Transverse colon (tissue), 4 donors: ENCODE data around the gene LAMB1. TPM values are rescaled to one million over a fixed set of nuclear protein-coding genes. Genes with fewer than 3 reads are reported as not detected.
A peak's percentile ranks its signal among the peaks of the same experiment; 100 is the strongest.

ENCODE experiments used
- DNase-seq: peaks from one replicate; pipeline ENCODE4 v3.0.0-alpha.2; 2019
- H3K27ac ChIP-seq, 4 donors: fragments of 200-600 bp; sonication (generic); 2 replicates each; pipeline ENCODE4 v1.5.1; 2016 to 2018; ENCODE audit warnings: inconsistent platforms in 4 of 4
- H3K27me3 ChIP-seq: fragments of 200-600 bp; sonication (generic); 2 replicates; pipeline ENCODE4 v1.5.1; 2017; ENCODE audit warnings: inconsistent platforms
- H3K36me3 ChIP-seq, 4 donors: fragments of 200-600 bp; sonication (generic); 2 replicates each; pipeline ENCODE4 v1.5.1; 2017 to 2019; ENCODE audit warnings: inconsistent platforms in 4 of 4
- H3K4me1 ChIP-seq, 4 donors: fragments of 200-600 bp; sonication (generic); 2 replicates each; pipeline ENCODE4 v1.5.1; 2017 to 2020; ENCODE audit warnings: inconsistent platforms in 4 of 4
- H3K4me3 ChIP-seq, 4 donors: fragments of 200-600 bp; sonication (generic); 1 replicate in 1 of 4; 2 replicates in 3 of 4; pipeline versions ENCODE4 v1.5.1 to v1.6.1; 2017 to 2019; ENCODE audit warnings: inconsistent platforms in 4 of 4
- H3K9me3 ChIP-seq, 2 donors: fragments of 200-600 bp; sonication (generic); 2 replicates each; pipeline ENCODE4 v1.5.1; 2017 to 2019; ENCODE audit warnings: inconsistent platforms in 2 of 2
- CTCF ChIP-seq, 5 experiments: fragments of 200-600 bp in 3 of 5; fragments of 450-650 bp in 2 of 5; sonication (generic) in 3 of 5; IDR thresholded peaks; 1 replicate in 2 of 5; 2 replicates in 3 of 5; pipeline ENCODE4 v1.5.1; 2016 to 2017; ENCODE audit warnings: antibody characterized with exemption in 5 of 5, inconsistent platforms in 3 of 5, mild to moderate bottlenecking in 2 of 5, moderate library complexity in 1 of 5
- EP300 ChIP-seq: sonication (generic); formaldehyde crosslinking; IDR thresholded peaks from one replicate; pipeline ENCODE4 v1.6.1; 2017; ENCODE audit warnings: antibody characterized with exemption, low read depth
- POLR2A ChIP-seq: fragments of 450-650 bp; IDR thresholded peaks from one replicate; pipeline ENCODE4 v1.6.1; 2016; ENCODE audit warnings: antibody characterized with exemption, mild to moderate bottlenecking, moderate library complexity
- POLR2AphosphoS5 ChIP-seq, 3 donors: sonication (generic); formaldehyde crosslinking; IDR thresholded peaks; one replicate each; pipeline ENCODE4 v1.6.1; 2016; ENCODE audit warnings: antibody characterized with exemption in 3 of 3
- WGBS, 2 donors: methylation state at CpG; one replicate each; pipeline ENCODE4 v1.1.5; 2018; ENCODE audit warnings: low coverage in 1 of 2; 5-methylcytosine and 5-hydroxymethylcytosine counted together
- in situ Hi-C, 4 donors: fragments of 200-750 bp; cut with MboI; loops; one replicate each; pipeline versions ENCODE4 v1.15.0 to v1.15.1; 2017; ENCODE audit warnings: low sequenced_read_pairs in 3 of 4, low pct_ligation_motif_present in 1 of 4, low pct_unique_long_range_greater_than_20kb in 1 of 4
- intact Hi-C: fragments of 100-400 bp; cut with DNase I; formaldehyde crosslinking; loops from one replicate; pipeline ENCODE4 v1.15.1; 2023; ENCODE audit warnings: low total_unique reads
- total RNA-seq, 4 donors: library from RNA; depleted of rRNA; stranded (reverse); fragments of >200 nt; gene quantifications; one replicate each; pipeline ENCODE4 v1.1.0, GENCODE V29; 2016

The LAMB1 gene
- total RNA-seq, 4 donors from 2014 or later: 54.2 to 119 (median 90.3) TPM

GRCh38 chr7:108008827-108009226 lies 5.9 kb upstream of the LAMB1 start:
- Histone ChIP-seq H3K27me3 (peaks cover under 1% of the 10 kb centered on the region), H3K4me3 (no peak overlapping the region), H3K4me1 (peaks cover 4 to 58% (median 25%) of the 10 kb centered on the region in 4 donors), H3K36me3 (no peaks in the 10 kb centered on the region), H3K9me3 (no peaks in the 10 kb centered on the region), H3K27ac (peak overlapping the region in 1 of 4 donors; percentile 16)
- no peak for DNase-seq
- TF ChIP-seq CTCF (IDR thresholded peaks at IDR 0.05) (no peak), EP300 (no peak), POLR2A (no peak), POLR2AphosphoS5 (IDR thresholded peaks at IDR 0.05) (no peak)
- intact Hi-C loops: loop anchor here (10.0 kb wide), 2 partner anchors 74 to 136 kb away; no protein-coding TSS in a partner anchor
- in situ Hi-C loops: no loop called here

- peaks cover 6% of the 10 kb centered on the region for H3K27me3 ChIP-seq
- H3K27ac ChIP-seq: peak overlapping the region in 1 of 4 donors; percentile 16
- intact Hi-C loops: loop anchor here (10.0 kb wide), 2 partner anchors 73 to 137 kb away; no protein-coding TSS in a partner anchor
- H3K4me1 ChIP-seq: peaks cover 4 to 63% (median 31%) of the 10 kb centered on the region in 4 donors
- DNase-seq: no peak
- H3K36me3 ChIP-seq: no peaks in the 10 kb centered on the region
- 58 to 66% methylated on average over 4 of the region's 4 CpGs for WGBS, 2 donors
- in situ Hi-C loops: no loop called here
- TF ChIP-seq CTCF (IDR thresholded peaks at IDR 0.05) (no peak), POLR2AphosphoS5 (IDR thresholded peaks at IDR 0.05) (no peak), EP300 (no peak), POLR2A (no peak)
- H3K9me3 ChIP-seq: no peaks in the 10 kb centered on the region
- no peak overlapping the region for H3K4me3 ChIP-seq
Observed at GRCh38 chr7:108008240-108008639, 5.3 kb upstream of the LAMB1 start.

GRCh38 chr7:108007762-108008161 lies 4.8 kb upstream of the LAMB1 start:
- no peaks in the 10 kb centered on the region for H3K9me3 ChIP-seq
- TF ChIP-seq POLR2AphosphoS5 (IDR thresholded peaks at IDR 0.05): no peak
- TF ChIP-seq CTCF (IDR thresholded peaks at IDR 0.05): no peak
- no peak for TF ChIP-seq POLR2A
- no peak for TF ChIP-seq EP300
- H3K27me3 ChIP-seq: peaks cover 9% of the 10 kb centered on the region
- intact Hi-C loops: loop anchor here (10.0 kb wide), 2 partner anchors 73 to 137 kb away; no protein-coding TSS in a partner anchor
- H3K4me1 ChIP-seq: peaks cover 4 to 58% (median 29%) of the 10 kb centered on the region in 4 donors
- in situ Hi-C loops: no loop called here
- no peak for DNase-seq
- 45 to 60% methylated on average over 1 to 3 of the region's 3 CpGs for WGBS, 2 donors
- H3K36me3 ChIP-seq: no peaks in the 10 kb centered on the region
- H3K4me3 ChIP-seq: no peak overlapping the region
- no peak overlapping the region for H3K27ac ChIP-seq

GRCh38 chr7:108007261-108007660 lies 4.3 kb upstream of the LAMB1 start:
- 55 to 61% methylated on average over 3 of the region's 3 CpGs for WGBS, 2 donors
- H3K27ac ChIP-seq: no peak overlapping the region
- TF ChIP-seq EP300 (no peak), CTCF (IDR thresholded peaks at IDR 0.05) (no peak), POLR2A (no peak), POLR2AphosphoS5 (IDR thresholded peaks at IDR 0.05) (no peak)
- H3K4me3 ChIP-seq: no peak overlapping the region
- H3K4me1 ChIP-seq: peaks cover 4 to 54% (median 26%) of the 10 kb centered on the region in 4 donors
- DNase-seq: no peak
- no peaks in the 10 kb centered on the region for H3K36me3 ChIP-seq
- H3K27me3 ChIP-seq: peaks cover 11% of the 10 kb centered on the region
- in situ Hi-C loops (no loop called here), intact Hi-C loops (loop anchor here (10.0 kb wide), 2 partner anchors 72 to 138 kb away; no protein-coding TSS in a partner anchor)
- H3K9me3 ChIP-seq: no peaks in the 10 kb centered on the region
